Lower leg skin (tissue), 4 donors: ENCODE data around the gene APOM. TPM values are rescaled to one million over a fixed set of nuclear protein-coding genes. Genes with fewer than 3 reads are reported as not detected.

Source experiments
- DNase-seq, 2 donors: peaks; one replicate each; pipeline ENCODE4 v3.0.0-alpha.2; 2019; ENCODE audit warnings: low spot score in 2 of 2
- H3K4me3 ChIP-seq: fragments of 200-600 bp; sonication (generic); 2 replicates; pipeline ENCODE4 v1.5.1; 2017; ENCODE audit warnings: mild to moderate bottlenecking, low read depth; ENCODE audit not compliant: poor library complexity, severe bottlenecking
- CTCF ChIP-seq, 3 donors: fragments of 450-650 bp; IDR thresholded peaks; one replicate each; pipeline ENCODE4 v1.5.1; 2016; ENCODE audit warnings: antibody characterized with exemption in 3 of 3, mild to moderate bottlenecking in 3 of 3, moderate library complexity in 2 of 3
- POLR2A ChIP-seq, 2 donors: fragments of 450-650 bp; IDR thresholded peaks; one replicate each; pipeline ENCODE4 v1.6.1; 2016 to 2017; ENCODE audit warnings: antibody characterized with exemption in 2 of 2, mild to moderate bottlenecking in 1 of 2, moderate library complexity in 1 of 2
- WGBS, 2 donors: methylation state at CpG; one replicate each; pipeline ENCODE4 v1.1.5; 2018; 5-methylcytosine and 5-hydroxymethylcytosine counted together
- intact Hi-C: fragments of 100-400 bp; cut with DNase I; formaldehyde crosslinking; loops from one replicate; pipeline ENCODE4 v1.15.0; 2023; ENCODE audit warnings: low total_unique reads
- total RNA-seq, 4 donors: library from RNA; depleted of rRNA; stranded (reverse); fragments of >200 nt; gene quantifications; one replicate each; pipeline ENCODE4 v1.1.0, GENCODE V29; 2016

The APOM gene
- total RNA-seq, 4 donors from 2014 or later = 1.7 to 7.2 (median 2.5) TPM

DNA sequence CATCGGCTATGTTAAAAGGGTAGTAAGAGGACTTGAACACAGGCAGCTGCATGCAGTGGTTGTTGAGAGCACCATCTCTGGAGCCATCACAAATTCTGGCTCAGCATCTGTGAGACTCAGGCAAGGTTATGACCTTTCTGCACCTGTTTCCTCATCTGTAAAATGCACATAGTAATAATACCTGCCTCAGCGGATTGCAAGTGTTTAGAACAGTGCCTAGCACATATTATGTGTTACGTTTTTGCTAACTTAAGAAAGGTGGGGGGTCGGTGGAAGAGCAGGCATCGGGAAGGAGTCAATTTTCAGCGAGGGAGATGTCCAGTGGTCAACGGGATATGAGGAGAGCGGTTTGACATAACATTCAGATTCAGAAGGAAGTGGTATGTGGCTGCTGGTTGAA is 22.3 kb downstream of the APOM start:
- intact Hi-C loops = no loop called here
- DNase-seq = no peak
- WGBS, 2 donors = 68 to 83% methylated on average over 8 of the region's 8 CpGs
- TF ChIP-seq POLR2A (IDR thresholded peaks at IDR 0.05) = no peak
- no peak overlapping the region for H3K4me3 ChIP-seq

DNA sequence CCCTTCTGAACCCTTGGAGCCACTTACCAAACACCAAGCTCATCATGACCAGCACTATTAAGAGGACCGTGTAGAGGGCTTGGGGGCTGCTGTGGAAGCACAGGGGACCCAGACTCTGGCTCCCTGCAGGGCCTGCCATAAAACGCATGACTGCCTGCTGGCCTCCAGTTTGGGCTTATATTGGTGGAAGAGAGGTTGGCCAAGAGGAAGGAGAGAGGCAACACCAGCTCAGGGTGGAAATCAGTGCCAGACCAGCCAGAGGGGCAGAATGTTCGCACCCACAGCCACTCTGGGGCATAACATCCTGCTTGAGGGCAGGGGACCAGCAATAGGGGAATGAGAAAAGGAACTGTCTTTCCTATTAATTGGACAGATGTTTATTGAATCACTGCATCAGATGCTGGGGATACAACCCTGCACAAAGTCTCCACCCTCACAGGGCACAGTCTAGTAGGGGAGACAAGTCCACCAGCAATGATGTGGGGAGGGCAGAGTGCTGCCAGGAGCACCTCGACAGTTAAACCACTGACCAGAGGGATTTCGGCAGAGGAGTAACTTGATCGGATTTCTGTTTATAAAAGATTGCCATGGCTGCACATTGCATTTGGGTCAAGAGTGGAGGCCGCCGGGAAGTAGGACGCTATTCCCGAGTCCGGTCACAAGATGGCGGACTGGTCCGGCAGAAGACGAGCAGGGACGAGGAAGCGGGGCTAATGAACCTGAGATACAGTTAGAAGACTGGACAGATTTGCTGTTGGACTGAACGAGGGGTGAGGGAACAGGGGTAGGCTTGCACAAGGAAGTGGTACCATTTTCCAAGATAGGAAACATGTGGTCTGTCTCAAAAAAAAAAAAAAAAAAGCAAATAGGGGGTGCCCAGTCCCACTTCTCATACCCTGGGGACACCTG is 24.8 kb downstream of the APOM start, which contains the start of gene LY6G5C:
LY6G5C (minus strand) TSS at position 842 of the 909 bp plus-strand sequence; CDS start at position 148, 694 bp downstream.
- 13 to 14% methylated on average over 17 of the region's 17 CpGs for WGBS, 2 donors
- H3K4me3 ChIP-seq = peak within 1 kb of the TSS; percentile 19
- intact Hi-C loops = no loop called here
- no peak for TF ChIP-seq POLR2A (IDR thresholded peaks at IDR 0.05)
- peak in 1 of 3 donors; percentile 60 for TF ChIP-seq CTCF (IDR thresholded peaks at IDR 0.05)
- peak; percentile 86 to 95 for DNase-seq

- TF ChIP-seq POLR2A (IDR thresholded peaks at IDR 0.05) (no peak), CTCF (IDR thresholded peaks at IDR 0.05) (no peak)
- intact Hi-C loops = no loop called here
- WGBS, 2 donors = 0 to 2% methylated on average over 22 to 29 of the region's 40 CpGs
- H3K4me3 ChIP-seq = peak overlapping the region; percentile 19
- no peak for DNase-seq
Observed at GRCh38 chr6:31681135-31681671, 25.5 kb downstream of the APOM start.

DNA sequence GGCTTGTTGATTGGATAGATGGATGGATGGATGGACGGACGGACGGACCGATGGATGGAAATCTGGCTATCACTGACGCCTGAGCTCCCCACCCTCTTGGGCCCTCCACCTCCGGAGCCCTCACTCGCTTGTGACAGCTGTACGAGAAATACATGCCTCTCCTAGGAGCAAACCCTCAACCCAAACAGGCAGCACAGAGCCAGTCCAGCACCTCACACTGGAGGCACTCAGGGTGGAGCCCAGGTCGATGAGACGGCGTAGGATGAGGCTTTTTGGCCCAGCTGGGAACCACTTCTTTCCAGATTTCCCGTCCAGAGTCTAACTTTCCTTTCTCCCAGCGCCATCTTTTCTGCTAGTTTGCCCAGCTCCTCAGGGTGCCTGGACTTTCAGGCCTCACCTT is 27.9 kb downstream of the APOM start:
- TF ChIP-seq POLR2A (IDR thresholded peaks at IDR 0.05) = no peak
- no peak for TF ChIP-seq CTCF (IDR thresholded peaks at IDR 0.05)
- H3K4me3 ChIP-seq = no peak overlapping the region
- intact Hi-C loops = no loop called here
- no peak for DNase-seq
- WGBS, 2 donors = 75 to 84% methylated on average over 13 of the region's 13 CpGs

GRCh38 chr6:31686483-31686882 is 30.8 kb downstream of the APOM start:
- TF ChIP-seq POLR2A (IDR thresholded peaks at IDR 0.05) (no peak), CTCF (IDR thresholded peaks at IDR 0.05) (no peak)
- H3K4me3 ChIP-seq = no peak overlapping the region
- WGBS, 2 donors = 80 to 88% methylated on average over 5 of the region's 5 CpGs
- DNase-seq = no peak
- intact Hi-C loops = loop anchor here (5.0 kb wide), 1 partner anchor 81 kb away; no protein-coding TSS in a partner anchor

DNA sequence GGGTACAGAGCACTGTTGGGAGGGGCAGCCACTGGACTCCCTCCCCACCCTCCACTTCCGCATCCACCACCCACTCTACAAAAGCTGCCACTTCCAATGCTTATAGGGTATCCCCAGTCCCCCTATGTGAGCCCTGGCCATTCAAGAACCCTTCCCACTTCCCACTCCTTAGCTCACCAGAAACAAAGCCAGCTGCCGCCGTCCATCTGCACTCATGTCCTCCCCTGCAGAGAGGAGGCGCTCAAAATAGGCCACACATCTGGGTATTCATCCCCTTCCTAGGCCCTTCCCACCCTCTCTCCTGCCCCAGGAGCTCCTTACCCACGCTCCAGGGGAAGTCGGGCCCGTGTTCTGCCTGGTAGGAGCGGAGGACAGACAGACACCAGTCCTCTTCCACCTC is 31.6 kb downstream of the APOM start:
- DNase-seq = no peak
- WGBS, 2 donors = 82 to 84% methylated on average over 8 of the region's 8 CpGs
- intact Hi-C loops = loop anchor here (5.0 kb wide), 1 partner anchor 80 kb away; no protein-coding TSS in a partner anchor
- TF ChIP-seq POLR2A (IDR thresholded peaks at IDR 0.05) (no peak), CTCF (IDR thresholded peaks at IDR 0.05) (no peak)
- H3K4me3 ChIP-seq = no peak overlapping the region
